Tibial nerve (tissue), 4 donors: ENCODE data around the gene BCL7A.
"Not testable (repeated sequence)": the region's sequence is repeated elsewhere in the genome, so short reads cannot be mapped to it uniquely, and the experiment has no call there.

Experiments
- EP300 ChIP-seq, 2 donors: sonication (generic); formaldehyde crosslinking; IDR thresholded peaks; one replicate each; pipeline ENCODE4 v1.6.1; 2017; ENCODE audit warnings: antibody characterized with exemption in 2 of 2, mild to moderate bottlenecking in 1 of 2
- POLR2A ChIP-seq, 2 donors: fragments of 450-650 bp; IDR thresholded peaks; one replicate each; pipeline ENCODE4 v1.6.1; 2017; ENCODE audit warnings: antibody characterized with exemption in 2 of 2, mild to moderate bottlenecking in 2 of 2, moderate library complexity in 2 of 2
- TF ChIP-seq, protein P1 (sequence below), 5 experiments: fragments of 200-600 bp in 3 of 5; fragments of 450-650 bp in 2 of 5; sonication (generic) in 3 of 5; IDR thresholded peaks; one replicate each; pipeline ENCODE4 v1.5.1; 2016 to 2019; ENCODE audit warnings: antibody characterized with exemption in 5 of 5, mild to moderate bottlenecking in 3 of 5, moderate library complexity in 2 of 5

DNA sequence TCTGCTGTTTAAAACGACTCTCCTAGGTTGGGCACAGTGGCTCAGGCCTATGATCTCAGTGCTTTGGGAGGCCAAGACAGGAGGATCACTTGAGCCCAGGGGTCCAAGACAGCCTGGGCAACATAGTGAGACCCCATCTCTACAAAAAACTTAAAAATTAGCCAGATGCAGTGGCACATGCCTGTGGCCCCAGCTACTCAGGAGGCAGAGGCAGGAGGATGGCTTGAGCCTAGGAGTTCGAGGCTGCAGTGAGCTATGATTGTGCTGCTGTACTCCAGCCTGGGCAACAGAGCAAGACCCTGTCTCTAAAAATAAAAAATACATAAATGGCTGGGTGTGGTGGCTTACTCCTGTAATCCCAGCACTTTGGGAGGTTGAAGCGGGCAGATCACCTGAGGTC lies 19.8 kb downstream of the BCL7A start:
- TF ChIP-seq, protein P1, sequence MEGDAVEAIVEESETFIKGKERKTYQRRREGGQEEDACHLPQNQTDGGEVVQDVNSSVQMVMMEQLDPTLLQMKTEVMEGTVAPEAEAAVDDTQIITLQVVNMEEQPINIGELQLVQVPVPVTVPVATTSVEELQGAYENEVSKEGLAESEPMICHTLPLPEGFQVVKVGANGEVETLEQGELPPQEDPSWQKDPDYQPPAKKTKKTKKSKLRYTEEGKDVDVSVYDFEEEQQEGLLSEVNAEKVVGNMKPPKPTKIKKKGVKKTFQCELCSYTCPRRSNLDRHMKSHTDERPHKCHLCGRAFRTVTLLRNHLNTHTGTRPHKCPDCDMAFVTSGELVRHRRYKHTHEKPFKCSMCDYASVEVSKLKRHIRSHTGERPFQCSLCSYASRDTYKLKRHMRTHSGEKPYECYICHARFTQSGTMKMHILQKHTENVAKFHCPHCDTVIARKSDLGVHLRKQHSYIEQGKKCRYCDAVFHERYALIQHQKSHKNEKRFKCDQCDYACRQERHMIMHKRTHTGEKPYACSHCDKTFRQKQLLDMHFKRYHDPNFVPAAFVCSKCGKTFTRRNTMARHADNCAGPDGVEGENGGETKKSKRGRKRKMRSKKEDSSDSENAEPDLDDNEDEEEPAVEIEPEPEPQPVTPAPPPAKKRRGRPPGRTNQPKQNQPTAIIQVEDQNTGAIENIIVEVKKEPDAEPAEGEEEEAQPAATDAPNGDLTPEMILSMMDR (IDR thresholded peaks at IDR 0.05) = not testable (repeated sequence)
- not testable (repeated sequence) for TF ChIP-seq POLR2A, EP300 (IDR thresholded peaks at IDR 0.05)
